GM21526 (cell line): ENCODE results near the gene SCUBE1.
"Not testable (repeated sequence)": the region's sequence is repeated elsewhere in the genome, so short reads cannot be mapped to it uniquely, and the experiment has no call there.

Experiments
- ATAC-seq: cut with Tn5 transposase; IDR thresholded peaks from one replicate; pipeline ENCODE4 v1.9.1; 2021; ENCODE audit warnings: moderate library complexity; ENCODE audit not compliant: unreplicated experiment, low FRiP score

The SCUBE1 gene

DNA sequence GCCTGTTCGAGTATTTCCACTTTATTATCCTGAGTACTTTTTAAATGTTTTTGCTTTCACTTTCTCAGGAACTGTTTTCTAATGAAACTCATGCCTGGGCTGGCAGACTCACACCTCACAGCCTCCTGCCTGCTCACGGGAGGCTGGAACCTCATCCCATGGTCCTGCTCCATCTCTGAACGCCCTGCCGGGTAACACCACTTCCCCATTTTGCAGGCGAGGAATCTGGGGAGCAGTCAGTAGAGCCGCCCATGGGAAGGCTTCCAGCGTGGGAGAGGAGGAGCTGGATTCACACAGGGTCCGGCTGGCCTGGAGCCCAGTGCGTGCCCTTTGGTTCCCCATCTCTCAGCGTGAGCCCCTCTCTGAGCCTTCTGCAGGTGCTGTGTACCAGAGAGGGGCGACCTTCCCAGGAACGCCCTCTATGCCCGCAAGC lies 53.6 kb downstream of the SCUBE1 start:
- no peak for ATAC-seq

DNA sequence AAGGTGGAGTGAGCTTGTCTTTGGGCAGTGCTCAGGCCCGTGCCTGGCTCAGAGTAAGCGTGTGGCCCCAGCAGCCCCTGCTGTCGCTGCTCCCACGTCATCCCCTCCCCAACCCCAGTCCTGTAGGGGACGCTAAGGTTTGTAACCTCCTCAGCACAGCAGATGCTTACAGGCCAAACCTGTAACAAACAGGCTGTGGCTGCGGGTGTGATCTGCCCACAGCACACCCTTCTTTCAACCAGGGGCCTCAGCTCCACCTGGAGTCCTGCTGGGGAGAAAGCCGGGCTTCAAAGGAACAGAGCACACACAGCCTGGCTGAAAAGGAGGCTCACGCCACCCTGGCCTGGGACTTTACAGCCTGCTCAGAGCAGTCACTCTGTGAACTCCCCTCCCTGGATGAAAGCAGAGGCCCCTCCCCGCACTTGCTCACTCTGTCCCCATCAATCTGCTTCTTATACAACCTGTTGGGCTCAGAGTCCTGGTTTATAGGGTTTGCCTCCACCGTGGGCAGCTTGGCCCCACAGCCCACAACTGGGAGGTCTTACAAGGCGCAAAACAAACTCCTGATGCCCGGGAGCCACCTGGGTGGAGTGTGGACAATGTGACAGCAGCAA lies 54.3 kb downstream of the SCUBE1 start:
- ATAC-seq: no peak

DNA sequence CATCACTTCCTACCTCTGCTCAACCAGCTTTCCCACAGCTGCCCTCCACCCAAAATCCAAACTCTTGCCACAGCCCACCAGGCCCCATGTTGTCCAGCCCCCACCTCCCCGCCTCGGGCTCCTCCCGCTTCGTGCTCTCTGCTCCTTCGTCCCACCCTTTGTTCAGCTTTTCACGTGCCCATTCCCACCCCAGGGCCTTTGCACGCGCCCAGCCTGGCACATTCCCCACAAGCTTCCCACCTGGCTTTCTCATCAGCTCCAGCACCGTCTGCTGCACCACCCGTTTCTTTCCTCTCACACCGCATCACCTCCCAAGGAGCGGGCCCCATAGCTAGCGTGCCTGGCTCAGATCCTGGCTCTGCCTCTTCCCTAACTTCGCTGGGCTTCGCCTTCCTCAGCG lies 54.8 kb downstream of the SCUBE1 start:
- ATAC-seq: no peak

DNA sequence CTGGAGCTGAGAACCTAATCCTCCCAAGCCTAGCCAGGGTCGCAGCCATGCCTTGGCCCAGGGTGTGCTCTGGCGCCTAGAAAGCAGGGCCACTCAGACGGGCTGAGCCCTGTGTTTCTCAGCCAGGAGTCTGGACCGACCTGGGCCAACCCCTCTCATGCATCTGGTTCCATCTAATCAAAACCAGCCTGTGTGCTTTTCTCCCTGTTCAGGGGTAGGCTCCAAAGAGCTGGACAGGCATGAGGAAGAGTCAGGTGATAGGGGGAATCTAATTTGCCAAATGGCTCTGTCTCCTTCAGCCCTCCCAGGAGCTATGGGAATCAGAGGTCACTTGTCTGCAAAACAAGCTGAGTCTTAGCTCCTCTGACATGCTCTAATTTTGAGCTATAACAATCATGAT lies 55.7 kb downstream of the SCUBE1 start:
- no peak for ATAC-seq

DNA sequence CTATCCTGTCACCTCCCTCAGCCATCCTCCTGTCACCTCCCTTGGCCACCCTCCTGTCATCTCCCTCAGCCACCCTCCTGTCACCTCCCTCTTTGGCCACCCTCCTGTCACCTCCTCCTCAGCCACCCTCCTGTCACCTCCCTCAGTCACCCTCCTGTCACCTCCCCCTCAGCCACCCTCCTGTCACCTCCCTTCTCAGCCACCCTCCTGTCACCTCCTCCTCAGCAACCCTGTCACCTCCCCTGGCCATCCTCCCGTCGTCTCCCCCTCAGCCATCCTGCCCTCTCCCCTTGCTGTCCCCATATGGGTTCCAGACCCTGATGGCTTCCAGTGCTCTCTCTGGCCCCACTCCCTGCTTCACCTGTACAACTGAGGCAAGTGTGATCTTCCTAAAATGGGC lies 61.8 kb downstream of the SCUBE1 start:
- no peak for ATAC-seq

DNA sequence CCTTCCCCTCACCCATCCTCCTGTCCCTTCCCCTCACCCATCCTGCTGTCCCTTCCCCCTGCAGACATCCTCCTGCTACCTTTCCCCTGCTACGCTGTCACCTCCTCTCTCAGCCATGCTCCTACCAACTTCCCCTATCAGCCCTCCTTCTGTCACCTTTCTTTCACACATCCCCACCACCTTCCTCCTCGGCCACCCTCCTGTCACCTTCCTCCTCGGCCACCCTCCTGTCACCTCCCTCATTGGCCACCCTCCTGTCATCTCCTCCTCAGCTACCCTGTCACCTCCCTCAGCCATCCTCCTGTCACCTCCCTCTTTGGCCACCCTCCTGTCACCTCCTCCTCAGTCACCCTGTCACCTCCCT lies 62.7 kb downstream of the SCUBE1 start:
- ATAC-seq: not testable (repeated sequence)

DNA sequence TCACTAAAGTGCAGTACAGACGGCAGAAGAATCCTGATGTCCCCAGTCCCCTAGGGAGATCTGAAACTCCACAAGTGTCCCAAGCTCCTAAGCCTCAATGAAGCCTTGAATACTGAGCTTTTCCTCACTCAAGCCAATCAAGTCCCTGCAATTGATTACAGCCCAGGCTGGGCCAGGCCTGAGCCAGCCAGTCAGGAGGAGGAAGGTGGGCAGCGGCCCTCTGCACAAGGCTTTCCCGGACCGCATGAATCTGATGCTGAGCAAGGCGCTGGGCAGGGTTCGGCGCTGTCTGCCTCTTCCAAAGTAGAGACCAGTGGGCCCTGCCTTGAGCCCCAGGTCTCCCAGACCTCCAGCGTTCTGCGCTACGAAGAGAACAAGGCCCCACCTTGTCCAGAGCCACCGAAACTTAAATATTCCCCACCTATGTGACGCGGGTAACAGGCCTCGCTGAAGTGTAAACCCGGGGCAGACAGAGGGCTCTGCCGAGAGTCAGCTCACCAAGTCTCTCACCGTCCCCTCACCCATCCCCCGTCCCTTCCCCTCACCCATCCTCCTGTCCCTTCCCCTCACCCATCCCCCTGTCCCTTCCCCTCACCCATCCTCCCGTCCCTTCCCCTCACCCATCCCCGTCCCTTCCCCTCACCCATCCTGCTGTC lies 63.2 kb downstream of the SCUBE1 start:
- no peak for ATAC-seq

DNA sequence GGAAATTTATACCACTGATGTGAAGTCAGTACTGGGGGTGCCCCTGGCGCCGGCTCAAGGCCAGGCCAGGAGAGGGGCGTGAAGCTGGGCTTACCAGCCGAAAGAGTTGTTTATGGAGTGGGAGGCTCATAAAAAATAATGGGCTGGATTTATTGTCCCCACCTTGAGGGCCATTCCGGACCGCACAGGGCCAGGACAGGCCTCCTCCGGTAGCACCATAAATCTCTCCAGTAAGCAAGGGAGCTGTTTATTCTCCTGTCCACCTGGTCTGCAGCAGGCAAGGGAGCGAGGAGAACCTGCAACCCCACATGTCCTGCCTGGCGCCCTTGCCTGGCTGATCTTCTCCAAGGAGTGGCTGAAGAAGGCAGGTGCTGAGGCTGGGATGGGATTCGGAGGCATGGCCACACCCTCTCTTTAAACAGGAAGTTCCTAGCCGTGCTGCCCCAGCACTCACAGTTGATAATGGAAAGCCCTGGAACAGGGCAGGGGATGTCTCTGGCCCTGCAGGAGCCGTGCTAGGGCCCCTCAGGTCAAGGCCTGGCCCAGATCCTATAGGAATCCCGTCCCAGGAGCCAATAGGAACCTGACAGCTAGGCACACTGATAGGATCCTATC lies 65.1 kb downstream of the SCUBE1 start:
- no peak for ATAC-seq

DNA sequence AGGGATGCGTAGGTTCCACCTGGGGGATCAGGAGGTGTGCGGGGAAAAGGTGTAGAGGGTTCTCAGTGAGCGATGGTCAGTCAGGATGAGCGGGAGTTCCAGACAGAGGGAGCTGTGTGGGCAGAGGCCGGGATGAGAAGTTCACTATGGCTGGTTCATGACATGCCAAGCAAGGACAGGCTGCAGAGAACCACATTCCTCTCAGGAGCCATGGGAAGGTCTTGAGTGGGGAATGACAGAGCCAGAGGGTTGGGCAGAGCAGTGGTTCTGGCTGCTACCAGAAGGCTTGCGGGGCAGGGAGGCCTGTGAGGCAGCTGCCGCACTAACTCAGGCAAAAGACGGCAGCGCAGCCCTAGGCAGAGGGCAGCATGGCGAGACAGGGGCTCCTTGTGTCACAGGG lies 66.1 kb downstream of the SCUBE1 start:
- no peak for ATAC-seq

DNA sequence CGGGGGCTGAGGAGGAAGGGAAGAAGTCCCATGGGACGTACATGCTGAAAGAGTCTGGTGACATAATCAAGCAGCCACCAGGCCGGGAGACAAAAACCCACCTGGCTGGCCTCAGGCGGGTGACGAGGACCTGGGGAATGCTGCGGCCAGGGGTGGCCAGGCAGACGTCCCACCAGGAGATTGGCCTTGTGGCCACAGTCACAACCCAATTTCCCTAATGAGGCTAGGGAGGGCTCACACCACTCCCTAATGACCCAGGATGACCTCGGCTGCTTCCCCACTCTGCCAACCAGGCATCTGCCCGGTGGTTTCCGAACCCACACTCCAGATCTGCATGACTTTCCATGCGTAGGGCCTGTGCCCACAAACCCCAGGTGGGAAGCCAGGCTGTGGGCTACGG lies 66.9 kb downstream of the SCUBE1 start:
- no peak for ATAC-seq

DNA sequence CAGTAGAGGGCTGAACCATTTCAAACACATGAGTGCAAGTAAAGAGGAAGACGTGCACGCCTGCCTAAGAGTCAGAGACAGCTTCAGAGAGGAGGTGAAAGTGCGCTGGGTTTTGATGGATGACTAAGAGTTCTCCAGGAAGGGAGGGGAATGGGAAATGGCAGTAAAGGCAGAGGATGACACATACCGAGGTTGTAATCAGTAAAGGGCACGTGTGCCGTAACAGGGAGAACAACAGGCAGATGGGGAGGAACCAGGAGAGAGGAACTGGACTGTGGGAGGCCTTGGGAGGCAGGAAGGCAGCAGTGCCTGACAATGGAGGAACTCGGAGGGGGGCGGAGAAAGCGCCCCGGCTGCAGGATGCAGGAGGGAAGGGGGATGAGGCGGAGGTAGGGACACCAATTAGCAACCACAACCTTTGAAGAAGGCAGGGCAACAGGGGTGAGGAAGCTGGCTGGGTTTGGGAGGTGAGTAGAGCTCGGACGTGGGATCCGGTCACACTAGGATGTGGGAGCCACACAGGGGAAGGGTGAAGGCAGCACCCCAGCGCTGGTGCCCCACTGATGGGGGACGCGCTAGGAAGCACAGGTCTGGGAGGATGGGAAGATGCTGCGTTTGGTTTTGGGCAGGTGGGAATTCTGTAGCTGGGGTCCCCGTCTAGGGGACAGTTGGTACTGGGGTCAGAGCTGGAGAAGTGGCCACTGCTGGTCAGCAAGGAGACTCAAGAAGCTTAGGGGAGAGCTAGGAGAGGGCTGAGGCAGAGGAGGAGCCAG lies 67.4 kb downstream of the SCUBE1 start:
- ATAC-seq: no peak

DNA sequence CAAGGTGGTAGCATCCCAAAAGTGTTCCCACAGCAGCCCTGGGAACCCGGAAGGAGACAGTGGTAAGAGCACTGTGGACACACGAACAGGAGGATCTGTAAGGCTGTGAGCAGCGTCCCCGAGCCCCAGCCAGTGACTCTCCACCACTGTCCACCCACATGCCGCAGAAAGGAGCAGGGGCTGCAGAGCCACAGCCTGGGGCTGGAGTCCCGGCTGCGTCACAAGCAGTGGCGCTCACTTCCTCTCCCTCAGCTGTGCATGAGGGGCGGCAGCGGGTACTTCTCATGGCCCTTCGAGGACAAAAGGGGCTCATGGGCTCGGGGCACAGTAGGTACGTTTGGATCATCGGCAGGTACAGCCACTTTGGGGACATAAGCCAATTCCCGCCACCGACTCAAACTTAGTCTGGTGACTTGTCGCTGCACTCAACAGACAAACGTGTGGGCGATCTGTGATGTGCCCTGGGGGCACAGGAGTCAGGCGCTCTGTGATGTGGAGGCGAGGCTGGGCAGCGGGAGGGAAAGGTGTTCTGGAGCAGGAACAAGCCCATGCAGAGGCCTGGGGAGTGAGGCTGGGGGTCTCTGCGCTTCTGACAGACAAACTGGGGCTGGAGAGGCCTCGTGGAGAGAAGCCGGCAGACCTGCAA lies 68.5 kb downstream of the SCUBE1 start:
- no peak for ATAC-seq

DNA sequence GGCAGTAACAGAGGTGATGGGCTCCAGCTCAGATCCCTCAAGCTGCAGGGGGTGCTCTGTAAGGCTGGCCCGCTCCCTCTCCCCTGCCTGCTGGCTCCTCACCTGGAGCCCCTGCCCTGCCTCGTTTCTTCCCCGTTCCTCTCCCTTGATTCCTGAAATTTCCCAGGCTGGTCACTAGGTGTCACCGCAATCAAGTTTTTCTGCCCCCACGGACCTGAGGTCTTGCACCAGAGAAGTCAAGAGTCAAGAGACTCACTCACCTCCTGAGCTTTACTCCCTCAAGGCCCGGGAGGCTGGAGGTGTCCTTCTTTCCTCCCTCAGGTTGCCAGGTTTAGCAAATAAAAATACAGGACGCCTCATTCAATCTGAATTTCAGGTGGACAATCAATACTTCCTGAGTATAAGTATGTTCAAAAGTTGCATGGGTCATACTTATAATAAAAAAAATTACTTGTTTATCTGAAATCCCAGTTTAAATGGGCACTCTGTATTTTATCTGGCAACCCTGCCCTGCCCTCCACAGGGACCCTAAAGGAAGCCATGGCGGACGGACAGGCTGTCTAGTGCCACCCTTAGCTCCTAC lies 69.2 kb downstream of the SCUBE1 start:
- ATAC-seq: no peak

DNA sequence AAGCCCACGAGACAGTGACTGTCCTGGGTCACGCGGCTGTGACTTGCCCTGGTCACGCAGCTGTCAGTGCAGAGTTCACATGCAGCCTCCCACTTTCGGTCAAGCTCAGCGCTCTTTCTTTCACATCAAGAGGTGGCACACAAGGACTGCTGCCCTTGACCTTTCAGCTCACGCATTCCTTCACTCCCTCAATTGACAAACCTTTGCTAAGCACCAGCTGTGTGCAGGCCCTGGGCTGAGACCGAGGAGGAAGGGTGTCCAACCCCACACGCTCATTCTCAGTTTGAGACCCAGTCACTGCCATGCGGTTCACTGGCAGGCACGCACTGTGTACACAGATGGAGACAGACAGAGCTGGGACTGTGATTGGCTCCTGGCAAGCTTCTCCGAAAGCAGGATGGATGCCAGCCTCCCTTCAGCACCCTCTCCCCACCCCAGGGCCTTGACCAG lies 70.3 kb downstream of the SCUBE1 start:
- no peak for ATAC-seq

DNA sequence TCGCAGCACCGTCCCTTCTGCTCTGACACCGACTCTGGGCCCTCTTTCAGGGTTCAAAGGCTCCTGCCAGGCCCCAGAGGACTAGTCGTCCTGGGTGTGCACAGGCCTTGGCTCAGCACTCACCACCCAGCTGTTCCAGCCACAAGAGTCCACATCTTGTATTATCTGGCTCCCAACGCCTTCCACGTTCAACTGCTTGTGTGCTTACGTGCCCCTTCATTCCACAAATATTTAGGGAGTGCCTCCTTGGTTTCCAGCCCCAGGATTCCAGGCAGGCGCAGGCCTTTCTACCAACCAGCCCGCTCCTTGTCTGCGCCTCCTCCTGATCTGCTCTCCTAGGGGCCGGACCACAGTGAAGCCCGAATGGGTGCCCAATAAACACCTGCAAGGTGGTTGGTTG lies 70.9 kb downstream of the SCUBE1 start:
- no peak for ATAC-seq

DNA sequence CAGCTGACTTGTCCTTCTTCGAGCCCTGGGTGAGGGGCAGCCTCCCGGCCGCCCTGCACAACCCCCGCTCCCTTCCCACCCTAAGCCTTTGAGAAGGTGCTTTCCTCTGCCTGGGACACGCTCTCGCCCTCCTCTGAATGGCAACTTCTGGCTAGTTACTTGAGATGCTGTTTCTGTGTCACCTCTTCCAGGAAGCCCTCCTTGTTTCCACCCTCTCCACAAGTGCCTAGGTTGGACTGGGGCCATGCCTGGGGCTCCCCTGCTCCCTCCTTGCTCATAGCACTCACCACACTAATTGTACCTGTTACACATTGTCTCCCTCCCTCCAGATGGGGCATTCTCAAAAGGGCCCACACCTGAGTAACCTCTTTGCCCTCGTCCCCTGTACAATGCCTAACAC lies 72.2 kb downstream of the SCUBE1 start:
- no peak for ATAC-seq

DNA sequence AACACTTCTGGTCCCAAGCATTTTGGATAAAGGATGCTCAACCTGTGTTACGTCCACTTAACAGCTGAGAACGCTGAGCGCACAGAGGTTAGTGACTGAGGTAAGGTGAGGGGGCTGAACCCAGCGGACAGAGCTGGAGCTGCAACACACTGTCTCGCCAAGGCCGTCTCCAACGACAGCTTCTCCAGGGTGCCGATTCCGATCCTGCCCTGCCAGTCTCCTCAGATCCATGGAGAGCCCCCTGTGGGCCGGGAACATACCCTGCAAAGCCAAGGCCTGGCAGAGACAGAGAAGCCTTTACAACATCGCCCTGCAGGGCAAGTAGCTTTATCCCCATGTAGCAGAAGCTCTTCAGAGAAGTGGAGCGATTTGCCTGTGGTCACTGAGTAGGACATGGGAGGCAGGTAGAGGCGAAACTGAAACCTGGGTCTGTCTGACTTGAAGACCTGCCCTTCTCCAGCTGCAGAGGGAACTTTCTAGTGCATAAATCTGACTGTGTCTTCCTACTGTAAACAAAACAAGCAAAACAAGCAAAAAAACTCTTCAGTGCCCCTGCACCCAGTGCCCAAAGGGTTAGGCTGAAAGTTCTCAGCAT lies 72.8 kb downstream of the SCUBE1 start:
- no peak for ATAC-seq

DNA sequence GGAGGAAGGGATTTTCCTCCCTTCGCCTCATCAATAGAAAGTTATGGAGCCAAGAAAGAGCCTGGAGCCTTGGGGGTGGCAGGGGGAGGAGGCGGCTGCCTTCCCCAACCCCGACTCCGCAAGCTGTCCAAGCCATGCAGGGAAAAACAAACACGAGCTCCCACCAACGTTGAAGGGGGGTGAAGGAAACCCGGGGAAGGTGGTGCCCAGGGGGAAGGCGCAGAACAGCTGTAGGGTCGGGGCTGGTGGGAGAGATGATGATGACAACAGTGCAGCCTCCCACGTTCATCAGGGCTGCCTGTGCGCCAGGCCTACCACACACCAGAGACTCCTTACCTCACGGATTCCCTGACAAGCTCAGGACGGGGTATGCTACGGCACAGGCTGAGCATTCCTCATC lies 73.5 kb downstream of the SCUBE1 start:
- ATAC-seq: no peak

DNA sequence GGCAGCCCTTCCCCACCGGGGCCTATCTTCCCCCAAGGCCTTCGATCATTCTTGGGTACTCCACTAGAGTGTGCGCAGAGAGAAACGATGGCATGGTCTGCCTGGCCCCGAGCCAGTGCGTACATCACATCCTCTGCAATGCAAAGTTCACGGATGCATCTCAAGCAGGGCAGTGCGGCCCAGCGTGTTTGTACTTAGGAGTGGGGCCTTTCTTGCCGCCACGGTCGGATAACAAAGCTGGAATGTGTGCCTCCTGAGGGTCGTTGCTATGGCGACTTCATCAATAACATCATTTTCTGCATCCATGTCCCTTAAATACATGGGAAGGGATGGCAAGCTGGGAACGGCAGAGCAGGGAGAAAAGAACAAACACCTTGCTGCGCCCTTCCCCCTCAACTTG lies 73.9 kb downstream of the SCUBE1 start:
- ATAC-seq: no peak

DNA sequence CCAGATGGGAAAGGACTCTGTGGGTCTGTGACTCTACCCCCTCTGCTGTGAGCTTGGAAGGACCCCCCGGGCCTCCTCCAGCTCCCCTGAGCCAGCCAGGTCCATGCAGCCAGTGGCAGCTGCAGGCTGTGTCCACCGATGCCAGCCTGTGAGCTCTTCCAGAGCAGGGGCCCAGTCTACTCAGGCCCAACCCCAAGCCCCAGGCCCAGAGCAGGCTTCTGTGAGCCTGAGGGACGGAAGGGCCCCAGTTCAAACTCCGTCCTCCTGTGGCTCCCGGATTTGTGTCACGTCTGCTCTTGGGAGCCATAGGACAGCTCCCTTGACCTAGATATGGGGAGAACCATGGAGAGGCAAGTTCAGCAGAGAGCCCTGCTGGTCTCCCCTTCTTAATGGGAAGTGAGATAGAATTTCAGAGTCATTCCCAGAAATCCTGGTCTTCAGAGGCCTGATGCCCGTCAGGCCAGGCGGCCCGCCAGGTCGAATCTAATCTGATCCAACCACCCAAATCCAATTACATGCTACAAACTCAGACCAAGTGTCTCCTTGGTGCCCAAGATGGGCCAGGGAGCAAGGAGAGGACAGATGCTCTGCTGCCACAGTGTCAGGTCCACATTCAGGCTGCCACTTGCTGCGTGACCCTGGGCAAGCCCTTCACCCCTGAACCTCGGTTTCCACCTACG lies 75.1 kb downstream of the SCUBE1 start:
- ATAC-seq: no peak
